Calu3 (cell line): ENCODE data around the gene CPSF4L. TPM values are rescaled to one million over a fixed set of nuclear protein-coding genes. Genes with fewer than 3 reads are reported as not detected.

ENCODE experiments used
- BruUV-seq: library from RNA; stranded (reverse); fragments of 400-500 nt; replicated peaks from 2 replicates; lab custom pipeline; 2021; lab: Mats Ljungman, UMichigan
- CTCF ChIA-PET: fragments of 300-600 bp; sonication (Branson Sonifier 250); formaldehyde crosslinking; loops from one replicate; lab custom pipeline; 2022; ENCODE audit warnings: antibody characterized with exemption; lab: Charles Lee
- DNase-seq: peaks from one replicate; pipeline ENCODE4 v3.0.0; 2022
- H3K27ac Mint-ChIP-seq: one replicate; pipeline ENCODE4 v1.8.0; 2022; ENCODE audit warnings: mixed read lengths; ENCODE audit not compliant: unreplicated experiment
- H3K27me3 Mint-ChIP-seq: one replicate; pipeline ENCODE4 v1.8.0; 2022; ENCODE audit warnings: mixed read lengths; ENCODE audit not compliant: unreplicated experiment
- H3K36me3 Mint-ChIP-seq: one replicate; pipeline ENCODE4 v1.8.0; 2022; ENCODE audit warnings: mild to moderate bottlenecking, moderate library complexity, mixed read lengths; ENCODE audit not compliant: insufficient read depth, unreplicated experiment
- H3K4me1 Mint-ChIP-seq: one replicate; pipeline ENCODE4 v1.8.0; 2022; ENCODE audit warnings: mild to moderate bottlenecking, low read depth, mixed read lengths; ENCODE audit not compliant: unreplicated experiment
- H3K4me3 Mint-ChIP-seq: one replicate; pipeline ENCODE4 v1.8.0; 2022; ENCODE audit warnings: mild to moderate bottlenecking, low read depth, moderate library complexity, mixed read lengths; ENCODE audit not compliant: unreplicated experiment
- H3K9me3 Mint-ChIP-seq: one replicate; pipeline ENCODE4 v1.8.0; 2022; ENCODE audit warnings: low read depth, mixed read lengths; ENCODE audit not compliant: unreplicated experiment
- CTCF ChIP-seq: fragments of 200-600 bp; IDR thresholded peaks from one replicate; pipeline ENCODE4 v1.8.0; 2022; ENCODE audit warnings: antibody characterized with exemption; ENCODE audit not compliant: unreplicated experiment
- intact Hi-C: fragments of 100-400 bp; cut with micrococcal nuclease; formaldehyde crosslinking; loops from one replicate; pipeline ENCODE4 v1.10.0; 2022; ENCODE audit not compliant: unreplicated experiment
- total RNA-seq: library from RNA; stranded (reverse); gene quantifications from 2 replicates; pipeline ENCODE4 v1.2.3, GENCODE V29; 2022

CPSF4L gene
- total RNA-seq, 1 experiment from 2014 or later: not detected

- CTCF ChIA-PET: no interaction called here
- Mint-ChIP-seq H3K4me3 (no peak overlapping the region), H3K27ac (no peak overlapping the region)
These were observed 35.0 kb downstream of the CPSF4L start for GRCh38 chr17:73226556-73227172.

GRCh38 chr17:73224663-73225305 is 36.9 kb downstream of the CPSF4L start:
- BruUV-seq: no TSS peak
- Mint-ChIP-seq H3K9me3 (no peaks in the 10 kb centered on the region), H3K4me1 (peaks cover 38% of the 10 kb centered on the region), H3K4me3 (no peak overlapping the region), H3K36me3 (peaks cover 18% of the 10 kb centered on the region), H3K27me3 (no peaks in the 10 kb centered on the region), H3K27ac (no peak overlapping the region)
- no peak for TF ChIP-seq CTCF
- DNase-seq: no peak
- intact Hi-C loops: no loop called here
- CTCF ChIA-PET: no interaction called here

More at GRCh38 chr17:73226556-73227172, 35.0 kb downstream of the CPSF4L start:
- DNase-seq: no peak
- intact Hi-C loops: no loop called here
- no peaks in the 10 kb centered on the region for H3K27me3 Mint-ChIP-seq
- H3K9me3 Mint-ChIP-seq: no peaks in the 10 kb centered on the region
- peaks cover 20% of the 10 kb centered on the region for H3K36me3 Mint-ChIP-seq
- TF ChIP-seq CTCF: no peak
- no TSS peak for BruUV-seq
- peaks cover 51% of the 10 kb centered on the region for H3K4me1 Mint-ChIP-seq

- Mint-ChIP-seq H3K4me1 (peaks cover 35% of the 10 kb centered on the region), H3K27me3 (no peaks in the 10 kb centered on the region), H3K36me3 (peaks cover 22% of the 10 kb centered on the region), H3K27ac (no peak overlapping the region), H3K9me3 (no peaks in the 10 kb centered on the region), H3K4me3 (no peak overlapping the region)
- CTCF ChIA-PET: no interaction called here
- intact Hi-C loops: no loop called here
- BruUV-seq: no TSS peak
- no peak for DNase-seq
- TF ChIP-seq CTCF: no peak
These were observed 37.4 kb downstream of the CPSF4L start for GRCh38 chr17:73224237-73224636.

GRCh38 chr17:73223626-73224230 is 38.0 kb downstream of the CPSF4L start:
- DNase-seq: no peak
- BruUV-seq: no TSS peak
- Mint-ChIP-seq H3K4me3 (no peak overlapping the region), H3K9me3 (no peaks in the 10 kb centered on the region), H3K36me3 (peaks cover 26% of the 10 kb centered on the region), H3K27ac (no peak overlapping the region), H3K4me1 (peaks cover 30% of the 10 kb centered on the region), H3K27me3 (no peaks in the 10 kb centered on the region)
- intact Hi-C loops: no loop called here
- CTCF ChIA-PET: no interaction called here
- TF ChIP-seq CTCF: no peak
